ENCODE results near the gene LETMD1.

GRCh38 chr12:51065530-51065929 lies 17.4 kb downstream of the LETMD1 start:
- TF ChIP-seq CTCF (IDR thresholded peaks at IDR 0.05), result no peak
- no peak for TF ChIP-seq POLR2A (IDR thresholded peaks at IDR 0.05)
- TF ChIP-seq EP300 (IDR thresholded peaks at IDR 0.05), result no peak

Measured in ovary (tissue), 3 donors.